ENCODE results near the gene RMDN3. TPM values are rescaled to one million over a fixed set of nuclear protein-coding genes. Genes with fewer than 3 reads are reported as not detected.

Gene RMDN3
- total and polyA plus RNA-seq, 2 of the 13 experiments (the other 11 are each of a cell fraction or from before 2014, with no cell fraction given) = 16.8 to 19.5 TPM

DNA sequence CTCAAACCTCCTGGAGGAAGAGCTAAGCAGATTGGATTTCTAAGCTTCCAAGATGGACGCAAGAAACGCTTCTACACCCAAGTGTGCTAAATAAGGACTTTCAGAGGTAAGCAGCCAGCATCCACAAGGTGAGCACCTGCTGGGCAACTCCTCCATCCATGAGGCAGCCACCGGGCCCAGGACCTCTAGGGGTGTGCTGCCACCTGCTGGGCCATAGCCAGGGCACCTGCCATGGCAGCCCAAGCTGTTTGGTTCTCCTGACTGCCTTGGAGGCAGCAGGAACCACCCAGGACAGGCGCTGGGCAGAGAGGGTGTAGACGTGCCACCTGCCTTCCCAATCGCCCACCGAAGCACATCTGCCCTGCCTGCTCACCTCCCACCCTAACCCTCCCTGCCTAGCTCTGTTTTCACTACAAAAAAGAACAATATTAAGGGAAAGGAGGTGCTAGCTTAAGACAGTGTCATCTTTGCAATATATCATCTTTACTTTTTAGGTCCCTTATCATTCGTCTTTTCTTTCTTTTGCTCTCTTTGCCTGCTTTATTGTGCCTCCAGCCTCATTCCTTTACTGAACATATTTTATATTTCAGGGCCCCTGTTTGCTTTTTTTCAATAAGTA lies 27.7 kb upstream of the RMDN3 start (continued):
- TF ChIP-seq SSRP1 (CRISPR knock-in tag; IDR thresholded peaks at IDR 0.05) (no peak), ZNF232 (CRISPR knock-in tag; IDR thresholded peaks at IDR 0.05; ENCODE audit: borderline replicate concordance) (no peak), TRIM24 (CRISPR knock-in tag; IDR thresholded peaks at IDR 0.05) (no peak), HES4 (CRISPR knock-in tag; IDR thresholded peaks at IDR 0.05; ENCODE audit: borderline replicate concordance) (no peak), ZNF205 (CRISPR knock-in tag; IDR thresholded peaks at IDR 0.05) (0 out of 2 replicates have a peak, but pooled peaks have one; percentile 43), ZNF263 (CRISPR knock-in tag; IDR thresholded peaks at IDR 0.05) (peak; percentile 87), PAX8 (CRISPR knock-in tag; IDR thresholded peaks at IDR 0.05; ENCODE audit: borderline replicate concordance) (no peak), FOXA3 (CRISPR knock-in tag; IDR thresholded peaks at IDR 0.05) (peak; percentile 42), ZNF569 (CRISPR knock-in tag; IDR thresholded peaks at IDR 0.05; ENCODE audit: borderline replicate concordance) (no peak), YY1 (IDR thresholded peaks at IDR 0.05; ENCODE audit: insufficient read depth, insufficient replicate concordance, low read depth, low read length) (peak; percentile 63), ZNF546 (CRISPR knock-in tag; conservative IDR thresholded peaks at IDR 0.05) (no peak), ZNF737 (CRISPR knock-in tag; IDR thresholded peaks at IDR 0.05; ENCODE audit: borderline replicate concordance) (no peak), KDM5B (CRISPR knock-in tag; IDR thresholded peaks at IDR 0.05; ENCODE audit: borderline replicate concordance) (peak; percentile 36; the same call in 1 of the 2 replicates), KLF12 (CRISPR knock-in tag; IDR thresholded peaks at IDR 0.05; ENCODE audit: borderline replicate concordance) (no peak), GLI4 (CRISPR knock-in tag; IDR thresholded peaks at IDR 0.05; ENCODE audit: borderline replicate concordance) (no peak), ETV5 (CRISPR knock-in tag; IDR thresholded peaks at IDR 0.05; ENCODE audit: borderline replicate concordance) (no peak; the same call in 1 of the 2 replicates), MIXL1 (CRISPR knock-in tag; IDR thresholded peaks at IDR 0.05) (peak; percentile 43; the same call in 1 of the 2 replicates), SOX5 (CRISPR knock-in tag; IDR thresholded peaks at IDR 0.05; ENCODE audit: borderline replicate concordance) (0 out of 2 replicates have a peak, but pooled peaks have one; percentile 38), ZNF674 (CRISPR knock-in tag; IDR thresholded peaks at IDR 0.05; ENCODE audit: low read depth) (no peak), PHF8 (CRISPR knock-in tag; IDR thresholded peaks at IDR 0.05) (peak; percentile 44; the same call in 1 of the 2 replicates), SMYD3 (CRISPR knock-in tag; IDR thresholded peaks at IDR 0.05) (no peak), ZNF235 (CRISPR knock-in tag; IDR thresholded peaks at IDR 0.05; ENCODE audit: borderline replicate concordance) (no peak), NFKB2 (CRISPR knock-in tag; IDR thresholded peaks at IDR 0.05; ENCODE audit: borderline replicate concordance) (peak; percentile 32; the same call in 1 of the 2 replicates), FOXO1 (CRISPR knock-in tag; IDR thresholded peaks at IDR 0.05) (peak; percentile 56; the same call in 1 of the 2 replicates), ZNF484 (CRISPR knock-in tag; IDR thresholded peaks at IDR 0.05; ENCODE audit: borderline replicate concordance, low read depth) (no peak), KMT2B (CRISPR knock-in tag; IDR thresholded peaks at IDR 0.05) (0 out of 2 replicates have a peak, but pooled peaks have one; percentile 56)
- TF ChIP-seq, protein P1, sequence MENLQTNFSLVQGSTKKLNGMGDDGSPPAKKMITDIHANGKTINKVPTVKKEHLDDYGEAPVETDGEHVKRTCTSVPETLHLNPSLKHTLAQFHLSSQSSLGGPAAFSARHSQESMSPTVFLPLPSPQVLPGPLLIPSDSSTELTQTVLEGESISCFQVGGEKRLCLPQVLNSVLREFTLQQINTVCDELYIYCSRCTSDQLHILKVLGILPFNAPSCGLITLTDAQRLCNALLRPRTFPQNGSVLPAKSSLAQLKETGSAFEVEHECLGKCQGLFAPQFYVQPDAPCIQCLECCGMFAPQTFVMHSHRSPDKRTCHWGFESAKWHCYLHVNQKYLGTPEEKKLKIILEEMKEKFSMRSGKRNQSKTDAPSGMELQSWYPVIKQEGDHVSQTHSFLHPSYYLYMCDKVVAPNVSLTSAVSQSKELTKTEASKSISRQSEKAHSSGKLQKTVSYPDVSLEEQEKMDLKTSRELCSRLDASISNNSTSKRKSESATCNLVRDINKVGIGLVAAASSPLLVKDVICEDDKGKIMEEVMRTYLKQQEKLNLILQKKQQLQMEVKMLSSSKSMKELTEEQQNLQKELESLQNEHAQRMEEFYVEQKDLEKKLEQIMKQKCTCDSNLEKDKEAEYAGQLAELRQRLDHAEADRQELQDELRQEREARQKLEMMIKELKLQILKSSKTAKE (CRISPR knock-in tag; IDR thresholded peaks at IDR 0.05; ENCODE audit: borderline replicate concordance) = no peak
- TF ChIP-seq, protein P2, sequence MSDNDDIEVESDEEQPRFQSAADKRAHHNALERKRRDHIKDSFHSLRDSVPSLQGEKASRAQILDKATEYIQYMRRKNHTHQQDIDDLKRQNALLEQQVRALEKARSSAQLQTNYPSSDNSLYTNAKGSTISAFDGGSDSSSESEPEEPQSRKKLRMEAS (IDR thresholded peaks at IDR 0.05) = no peak; the same call in 1 of the 2 replicates

Measured in HepG2 (cell line).